DOHH2 (cell line): ENCODE measurements around the gene TTLL7.

ENCODE experiments used
- CTCF ChIP-seq: fragments of 200-600 bp; sonication (generic); IDR thresholded peaks from one replicate; pipeline ENCODE4 v1.5.1; 2014; ENCODE audit warnings: antibody characterized with exemption, mild to moderate bottlenecking, low read depth, low read length; ENCODE audit not compliant: poor library complexity, severe bottlenecking
- EZH2phosphoT487 ChIP-seq: fragments of 200-600 bp; sonication (generic); IDR thresholded peaks from 2 replicates; pipeline ENCODE4 v1.6.1; 2017; ENCODE audit warnings: borderline replicate concordance, mild to moderate bottlenecking, antibody characterized with exemption, low read length, moderate library complexity, mixed read lengths

GRCh38 chr1:83818916-83819315 is 180.0 kb downstream of the TTLL7 start:
- TF ChIP-seq CTCF, result no peak
- no peak for TF ChIP-seq EZH2phosphoT487
